Stimulated activated CD4-positive, alpha-beta T cell treated with anti-CD3 and anti-CD28 coated beads, Interleukin-1b, Interleukin-23, amount 100 ng/mL, for 24 hours (primary cell): Measurements from ENCODE around the gene MLLT3.

Source experiments
- DNase-seq, 4 experiments: peaks; one replicate each; pipeline ENCODE4 v3.0.0-alpha.2; 2020; ENCODE audit warnings: low read depth in 4 of 4, low spot score in 1 of 4

Gene MLLT3

DNA sequence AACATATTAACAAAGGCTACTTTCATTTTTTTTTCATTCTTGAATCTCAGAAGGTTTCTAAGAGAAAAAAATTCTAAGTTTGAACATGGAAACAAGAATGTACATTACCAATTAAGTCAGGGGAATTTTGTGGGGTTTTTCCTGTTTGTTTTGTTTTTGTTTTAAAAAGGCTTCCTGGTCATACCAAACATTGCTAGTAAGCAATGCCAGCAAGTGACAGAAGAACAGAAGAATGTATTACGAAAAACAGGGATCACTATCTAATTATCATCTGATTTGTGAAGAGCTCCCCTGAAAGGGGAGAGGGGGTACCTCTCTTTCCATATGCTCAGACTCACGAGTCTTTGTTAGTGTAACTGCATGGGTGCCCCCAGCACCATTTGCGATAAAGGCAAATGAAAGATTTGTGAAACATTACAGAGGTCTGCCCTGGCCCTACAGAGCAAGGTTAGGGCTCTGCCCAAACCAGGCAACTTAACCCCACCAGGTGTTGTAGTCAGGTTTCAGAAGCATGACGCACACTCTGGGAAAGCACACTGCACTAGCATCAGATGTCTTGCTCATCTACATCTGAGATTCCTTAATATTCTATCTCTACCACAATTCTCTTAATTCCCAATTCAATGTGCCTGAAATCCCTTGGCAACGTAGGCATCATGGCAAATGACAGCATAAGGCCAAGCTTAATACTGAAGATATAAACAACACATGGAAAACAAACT, 268.2 kb downstream of the MLLT3 start:
- DNase-seq: no peak

GRCh38 chr9:20353524-20353923, 268.8 kb downstream of the MLLT3 start:
- DNase-seq: no peak

GRCh38 chr9:20352591-20352990, 269.7 kb downstream of the MLLT3 start:
- no peak for DNase-seq

GRCh38 chr9:20351715-20352114, 270.6 kb downstream of the MLLT3 start:
- DNase-seq: no peak

DNA sequence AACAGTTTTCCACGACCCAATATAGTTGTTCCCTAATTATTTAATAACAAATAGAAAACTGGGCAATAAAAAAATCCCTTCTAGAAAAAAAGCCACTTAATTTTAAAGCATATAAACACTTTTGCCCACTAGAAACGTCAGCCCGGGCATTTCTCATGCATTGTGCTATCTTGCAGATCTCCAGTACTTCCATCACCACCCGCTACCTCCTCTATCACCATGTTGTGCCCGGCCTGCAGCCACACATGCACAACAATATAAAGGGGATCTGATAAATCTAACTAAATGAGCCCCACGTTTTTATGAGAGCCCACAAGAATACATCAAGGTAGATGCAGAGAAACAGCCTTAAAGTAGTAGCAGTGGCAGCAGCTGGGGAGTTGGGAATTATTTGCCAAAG, 272.7 kb downstream of the MLLT3 start:
- DNase-seq: no peak

DNA sequence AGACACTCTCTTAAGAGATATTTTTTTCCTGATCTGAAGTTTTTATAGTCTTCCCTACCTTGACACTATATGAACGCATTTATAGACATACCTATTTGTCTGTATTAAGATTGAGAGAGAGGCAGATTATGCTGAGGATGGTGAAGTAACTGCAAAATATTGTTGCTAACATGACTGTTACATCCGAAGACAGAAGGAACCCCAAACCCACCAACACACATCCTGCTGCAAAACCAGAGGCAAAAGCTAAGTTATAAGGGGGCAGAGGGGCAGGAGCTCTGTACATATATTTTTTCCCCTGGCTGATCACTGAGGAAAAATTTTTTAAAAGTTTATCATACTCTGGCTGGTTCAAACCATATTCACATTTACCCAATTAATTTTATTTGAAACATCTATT, 279.0 kb downstream of the MLLT3 start:
- no peak for DNase-seq

- no peak for DNase-seq
Measured at GRCh38 chr9:20340511-20340861, 281.8 kb downstream of the MLLT3 start.

- no peak for DNase-seq
Measured at GRCh38 chr9:20335668-20336332, 286.5 kb downstream of the MLLT3 start.

DNA sequence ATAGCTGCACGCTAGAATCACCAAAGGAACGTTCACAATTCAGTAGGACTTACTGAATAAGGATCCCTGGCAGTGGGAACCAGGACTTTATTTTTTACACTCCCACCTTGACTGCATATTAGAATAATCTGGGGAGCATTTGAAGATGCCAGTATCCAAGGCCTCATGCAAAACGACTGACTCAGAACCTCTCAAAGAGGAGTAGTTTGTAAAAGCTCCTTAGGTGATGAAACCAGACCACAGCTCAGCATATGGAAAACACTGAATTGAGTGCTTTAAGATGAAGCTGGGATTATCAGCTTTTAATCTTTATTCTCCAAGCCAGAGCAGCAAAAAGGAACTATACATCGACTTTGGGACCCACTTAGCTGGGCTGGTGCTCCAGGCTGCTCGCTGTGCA, 288.3 kb downstream of the MLLT3 start:
- no peak for DNase-seq

- no peak for DNase-seq
Measured at GRCh38 chr9:20331095-20331685, 291.1 kb downstream of the MLLT3 start.

GRCh38 chr9:20330688-20331087, 291.6 kb downstream of the MLLT3 start:
- no peak for DNase-seq

- no peak for DNase-seq
Measured at GRCh38 chr9:20326516-20326915, 295.8 kb downstream of the MLLT3 start.

GRCh38 chr9:20325008-20325407, 297.3 kb downstream of the MLLT3 start:
- no peak for DNase-seq

GRCh38 chr9:20322212-20322611, 300.1 kb downstream of the MLLT3 start:
- DNase-seq: no peak

DNA sequence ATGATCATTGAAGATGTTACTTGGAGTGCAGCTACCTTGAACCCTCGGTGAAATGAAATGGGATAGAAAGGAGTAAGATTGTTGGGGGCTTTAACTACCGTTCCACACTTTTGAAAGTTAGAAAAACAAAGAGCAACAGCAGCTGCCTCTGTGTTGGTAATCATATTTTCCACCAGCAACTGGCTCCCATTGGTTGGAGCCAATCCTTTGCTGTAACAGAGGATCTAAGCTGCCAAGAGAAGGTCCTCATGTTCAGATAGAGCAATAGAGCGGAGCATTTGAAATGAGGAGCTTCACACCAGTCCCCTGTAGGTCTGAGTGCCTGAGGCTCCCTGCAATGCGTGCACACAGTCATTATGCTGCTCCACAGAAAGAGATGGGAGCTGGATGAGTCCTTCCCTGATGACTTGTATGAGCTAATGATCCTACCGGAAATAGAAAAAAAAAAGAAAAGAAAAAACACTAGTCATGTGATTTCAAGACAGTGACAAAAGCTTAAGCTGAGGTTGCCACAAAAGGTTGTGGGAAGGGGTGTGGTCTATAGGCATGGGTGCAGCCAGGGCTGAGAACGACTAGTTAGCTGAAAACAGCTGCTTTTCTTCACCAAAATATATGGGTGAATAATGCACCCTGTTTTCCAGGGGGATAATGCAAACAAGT, 300.7 kb downstream of the MLLT3 start:
- no peak for DNase-seq

- no peak for DNase-seq
Measured at GRCh38 chr9:20320921-20321320, 301.4 kb downstream of the MLLT3 start.

GRCh38 chr9:20319641-20320337, 302.5 kb downstream of the MLLT3 start:
- DNase-seq: no peak

GRCh38 chr9:20319241-20319640, 303.1 kb downstream of the MLLT3 start:
- no peak for DNase-seq

DNA sequence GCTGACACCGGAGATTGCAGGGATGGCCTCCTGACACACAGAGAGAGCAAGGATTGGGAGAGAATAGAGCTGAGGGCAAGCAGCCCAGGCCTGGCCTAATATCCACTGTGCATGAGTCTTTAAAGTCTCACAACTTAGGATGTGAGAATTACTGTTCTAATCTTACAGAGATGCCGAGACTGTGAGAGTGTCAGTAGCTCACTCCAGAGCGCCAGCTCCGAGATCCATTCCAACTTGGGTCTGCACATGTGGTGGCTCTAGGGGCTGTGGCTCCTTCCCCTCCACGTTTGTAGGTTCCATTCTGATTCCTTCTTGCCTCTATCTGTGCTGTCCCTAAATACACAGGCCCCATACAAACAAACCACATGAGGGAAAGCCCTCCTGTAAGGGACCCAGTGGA, 304.6 kb downstream of the MLLT3 start:
- no peak for DNase-seq

DNA sequence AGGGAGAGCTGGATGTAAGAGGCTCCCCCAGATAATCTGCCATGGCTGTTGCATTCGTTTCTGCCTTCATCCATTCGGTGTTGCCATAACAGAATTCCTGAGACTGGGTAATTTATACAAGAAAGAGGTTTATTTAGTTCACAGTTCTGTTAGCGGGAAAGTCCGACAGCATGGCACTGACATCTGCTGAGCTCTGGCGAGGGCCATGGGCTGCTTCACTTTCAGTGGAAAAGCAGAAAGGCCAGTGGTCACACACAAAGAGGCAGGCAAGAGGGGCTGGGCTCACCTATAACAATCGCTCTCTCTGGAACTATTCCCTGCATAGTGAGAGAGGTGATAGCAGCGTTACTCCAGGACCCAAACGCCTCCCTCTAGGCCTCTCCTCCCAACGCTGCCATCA, 305.9 kb downstream of the MLLT3 start:
- no peak for DNase-seq

DNA sequence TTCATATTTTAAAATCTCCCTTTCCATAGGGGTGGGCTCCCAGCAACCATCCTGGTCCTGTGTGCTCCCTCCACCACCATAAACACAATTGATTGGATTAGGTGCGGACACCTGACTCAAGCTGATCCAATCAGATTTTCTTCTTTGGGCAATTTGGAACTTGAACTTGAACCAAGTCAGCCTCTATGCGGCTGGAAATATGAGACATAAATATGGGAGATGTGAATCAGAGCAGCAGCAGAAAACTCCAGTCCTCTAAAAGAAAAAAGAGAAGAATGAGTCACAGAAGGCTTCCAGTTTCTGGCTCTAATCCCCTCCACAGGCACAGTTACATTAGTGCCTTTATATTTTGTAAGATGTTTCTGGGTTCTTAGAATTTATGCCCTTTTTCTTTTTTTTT, 306.6 kb downstream of the MLLT3 start:
- DNase-seq: no peak

GRCh38 chr9:20314981-20315380, 307.3 kb downstream of the MLLT3 start:
- DNase-seq: no peak
